HG03097 (cell line): ENCODE data around the gene LYVE1.
A peak's percentile ranks its signal among the peaks of the same experiment; 100 is the strongest.

Experiments
- ATAC-seq: cut with Tn5 transposase; IDR thresholded peaks from one replicate; pipeline ENCODE4 v1.9.1; 2021; ENCODE audit not compliant: unreplicated experiment, low FRiP score

The LYVE1 gene

GRCh38 chr11:10561947-10562346, 6.5 kb downstream of the LYVE1 start:
- ATAC-seq, result no peak

DNA sequence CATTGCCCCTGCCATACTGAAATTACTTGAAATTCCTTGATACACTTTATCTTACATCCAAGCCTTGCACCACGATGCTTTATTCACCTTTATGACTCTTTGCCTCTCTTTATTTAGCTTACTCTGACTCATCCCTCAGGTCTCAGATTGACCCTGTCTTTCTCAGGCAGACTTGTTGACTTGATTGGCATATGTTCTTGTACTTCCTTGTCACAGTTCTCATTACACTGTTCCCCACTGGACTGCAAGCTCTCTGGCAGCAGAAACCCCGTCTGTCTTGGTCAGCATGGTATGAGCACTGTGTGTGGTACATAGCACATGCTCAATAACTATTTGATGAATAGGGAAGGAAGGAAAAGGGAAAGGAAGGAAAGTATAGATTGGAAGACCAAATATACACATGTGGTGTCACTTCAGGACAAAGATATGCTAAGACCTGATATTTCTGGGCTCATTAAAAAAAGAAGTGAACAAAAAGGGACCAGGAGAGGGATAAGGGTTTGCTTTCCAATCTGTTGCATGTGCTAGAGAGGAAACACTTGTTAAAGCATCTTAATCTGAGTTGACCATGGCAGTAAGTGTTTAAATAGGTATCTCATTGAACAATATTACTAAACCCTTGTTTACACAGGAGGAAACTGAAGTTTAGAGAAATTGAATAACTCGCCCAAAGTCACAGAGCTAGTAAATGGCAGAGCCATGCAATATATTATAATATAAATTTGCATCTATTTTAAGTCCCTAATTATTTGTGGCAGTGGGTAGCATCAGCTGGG, 7.2 kb downstream of the LYVE1 start:
- ATAC-seq, result no peak

DNA sequence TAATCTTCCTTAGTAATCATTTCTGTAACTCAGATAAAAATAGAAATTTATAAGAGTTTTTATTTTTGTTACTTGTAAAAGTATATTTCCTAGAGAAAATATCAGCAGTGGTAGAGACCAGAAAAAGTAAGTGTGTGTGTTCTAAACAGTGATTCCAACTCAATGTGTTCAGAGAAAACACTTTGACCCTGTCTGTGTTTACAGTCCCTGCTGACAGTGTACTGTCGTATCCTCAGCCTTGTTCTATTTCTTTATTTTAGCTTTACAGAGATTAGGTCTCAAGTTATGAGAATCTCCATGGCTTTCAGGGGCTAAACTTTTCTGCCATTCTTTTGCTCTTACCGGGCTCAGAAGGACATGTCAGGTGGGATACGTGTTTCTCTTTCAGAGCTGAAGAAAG, 10.2 kb downstream of the LYVE1 start:
- ATAC-seq, result no peak

- ATAC-seq, result no peak
Measured at GRCh38 chr11:10556590-10556989, 11.9 kb downstream of the LYVE1 start.

DNA sequence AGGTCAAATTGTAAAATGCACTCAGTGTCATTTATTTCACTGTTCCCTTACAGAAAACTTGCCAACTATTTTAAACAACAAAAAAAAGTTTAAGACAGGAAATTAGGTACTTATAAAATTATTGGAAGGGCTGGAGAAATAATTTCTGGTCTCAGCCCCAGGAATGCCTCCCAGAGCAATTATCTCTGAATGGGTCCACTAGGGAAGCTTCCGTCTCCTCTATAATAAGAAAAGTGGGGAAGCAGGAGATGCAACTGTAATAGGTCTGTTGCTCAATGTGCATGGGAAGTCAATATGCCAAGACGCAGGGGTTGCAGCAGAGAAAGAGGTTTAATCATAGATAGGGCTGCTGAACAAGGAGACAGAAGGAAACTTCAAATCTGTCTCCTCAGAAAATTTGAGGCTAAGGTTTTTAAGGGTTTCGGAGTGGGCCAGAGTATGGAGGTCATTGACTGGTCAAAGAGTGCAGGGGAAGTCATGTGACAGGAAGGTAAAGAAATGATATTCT, 16.6 kb downstream of the LYVE1 start:
- ATAC-seq, result no peak

DNA sequence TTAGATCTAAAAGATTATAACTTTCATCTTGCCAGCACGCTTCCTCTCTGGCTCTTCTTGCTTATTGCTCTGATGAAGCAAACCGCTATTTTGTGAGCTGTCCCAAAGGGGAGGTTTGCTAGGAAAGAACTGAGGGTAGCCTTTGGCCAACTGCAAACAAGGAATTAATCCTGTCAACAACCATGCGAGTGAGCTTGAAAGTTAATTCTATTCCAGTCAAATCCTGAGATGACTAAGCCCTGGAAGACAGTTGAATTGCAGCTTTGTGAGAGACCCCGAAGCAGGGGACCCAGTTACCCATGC, 17.2 kb downstream of the LYVE1 start:
- no peak for ATAC-seq

- no peak for ATAC-seq
Measured at GRCh38 chr11:10550503-10551289, 17.8 kb downstream of the LYVE1 start.

DNA sequence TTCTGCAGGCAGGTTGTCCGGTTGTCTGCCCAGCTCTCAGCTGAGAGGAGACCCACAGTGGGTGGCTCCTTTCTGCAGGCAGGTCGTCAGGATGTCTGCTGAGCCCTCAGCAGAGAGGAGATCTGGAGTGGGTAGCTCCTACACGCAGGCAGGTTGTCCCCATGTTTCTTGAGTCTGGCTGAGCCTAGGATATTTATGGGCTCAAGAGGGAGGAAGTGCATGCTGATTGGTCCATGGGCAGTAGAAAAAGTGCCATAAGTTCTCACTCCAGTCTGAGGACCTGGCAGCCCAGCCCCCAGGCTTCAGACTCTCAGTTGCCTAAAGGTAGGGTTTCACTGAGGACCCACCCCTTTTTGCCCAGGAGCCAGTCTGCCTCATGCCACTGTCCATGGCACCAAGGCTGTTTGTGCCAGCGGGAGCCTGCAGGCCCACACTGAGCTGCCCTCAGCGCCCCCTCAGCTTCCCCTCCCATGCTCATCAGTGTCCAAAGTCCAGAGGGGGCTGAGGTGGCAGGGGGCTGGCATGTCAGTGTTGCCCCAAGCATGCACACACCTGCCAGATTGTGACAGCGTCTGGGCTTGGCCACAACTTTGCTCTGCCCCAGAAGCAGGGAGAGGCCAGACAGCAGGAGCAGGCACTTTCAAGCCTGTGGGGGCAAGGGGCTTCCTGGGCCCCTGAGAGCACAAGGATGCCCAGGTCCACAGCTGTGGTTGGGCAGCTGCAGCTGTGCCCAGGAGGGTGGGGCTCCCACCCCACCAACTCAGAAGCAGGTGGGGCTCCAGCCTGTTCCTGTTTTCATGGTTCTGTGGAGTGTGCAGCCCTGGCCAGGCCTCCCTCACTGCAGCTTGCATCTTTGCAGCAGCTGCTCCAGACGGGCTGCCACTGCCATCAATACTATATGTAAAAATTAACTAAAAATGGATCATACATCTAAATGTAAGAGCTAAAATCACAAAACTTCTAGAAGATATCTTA, 23.7 kb downstream of the LYVE1 start:
- no peak for ATAC-seq

GRCh38 chr11:10543782-10544181, 24.7 kb downstream of the LYVE1 start:
- no peak for ATAC-seq

GRCh38 chr11:10542776-10543175, 25.7 kb downstream of the LYVE1 start:
- ATAC-seq, result no peak

- no peak for ATAC-seq
Measured at GRCh38 chr11:10541561-10541930, 26.9 kb downstream of the LYVE1 start.

- ATAC-seq, result peak; percentile 98
Measured at GRCh38 chr11:10540915-10541560, 27.4 kb downstream of the LYVE1 start, which contains the start of gene RNF141. Gene RNF141, minus strand, starts transcription at chr11:10541187. Its CDS starts 7,029 bp downstream, at chr11:10534158.

GRCh38 chr11:10540546-10540914, 27.9 kb downstream of the LYVE1 start:
- ATAC-seq, result peak; percentile 14

DNA sequence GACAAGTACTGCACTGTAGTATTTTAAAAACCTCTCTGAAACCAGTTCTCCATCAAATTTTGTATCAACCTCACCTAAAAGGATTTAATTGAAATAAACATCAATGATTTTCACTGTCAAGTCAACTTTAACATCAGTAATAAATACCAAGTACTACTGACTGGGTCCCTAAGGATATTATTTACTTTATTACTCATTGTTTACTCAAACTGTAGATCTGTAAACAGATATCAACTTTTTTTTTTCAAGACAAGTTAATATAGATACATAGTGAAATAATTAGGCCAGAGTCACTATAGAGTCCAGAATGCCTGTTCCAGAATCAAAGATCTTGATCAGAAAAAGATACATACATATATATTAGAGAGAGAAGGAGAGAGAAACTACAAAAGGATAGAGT, 29.1 kb downstream of the LYVE1 start:
- no peak for ATAC-seq

DNA sequence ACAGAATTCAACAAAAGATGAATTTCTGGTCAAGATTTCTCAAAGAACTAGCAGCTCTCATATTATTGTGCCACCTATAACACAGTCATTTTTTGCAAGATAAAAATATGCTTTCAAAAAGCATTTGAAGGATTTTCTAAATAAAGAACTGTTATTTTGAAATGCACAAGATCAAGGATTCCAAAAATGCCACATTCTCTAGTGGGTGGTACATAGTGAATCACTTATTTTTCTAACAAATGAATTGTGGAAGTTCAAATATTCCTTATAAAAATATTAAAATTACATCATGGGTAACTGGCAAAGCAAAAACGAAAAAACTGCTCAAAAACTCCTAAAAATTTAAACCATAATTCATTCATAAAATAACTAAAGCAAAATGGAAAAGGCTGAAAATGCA, 29.5 kb downstream of the LYVE1 start:
- no peak for ATAC-seq

DNA sequence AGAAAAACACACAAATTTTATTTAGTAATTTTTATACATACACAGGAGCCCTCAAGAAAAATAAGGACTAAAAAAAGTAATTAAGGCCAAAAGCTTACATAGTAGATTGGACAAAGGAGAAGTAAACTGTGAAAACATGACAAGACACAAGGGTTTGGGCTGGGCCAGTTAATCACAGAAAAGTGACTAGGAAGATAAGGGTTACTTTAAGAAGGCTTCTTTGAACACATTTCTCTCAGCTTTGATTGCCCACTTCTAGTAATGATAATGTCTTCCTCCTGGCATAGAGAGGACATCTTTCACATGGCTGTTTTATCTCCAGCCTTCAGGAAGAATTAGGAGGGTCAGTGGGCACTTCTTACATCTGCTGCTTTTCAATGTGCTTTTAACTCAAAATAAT, 30.9 kb downstream of the LYVE1 start:
- no peak for ATAC-seq

DNA sequence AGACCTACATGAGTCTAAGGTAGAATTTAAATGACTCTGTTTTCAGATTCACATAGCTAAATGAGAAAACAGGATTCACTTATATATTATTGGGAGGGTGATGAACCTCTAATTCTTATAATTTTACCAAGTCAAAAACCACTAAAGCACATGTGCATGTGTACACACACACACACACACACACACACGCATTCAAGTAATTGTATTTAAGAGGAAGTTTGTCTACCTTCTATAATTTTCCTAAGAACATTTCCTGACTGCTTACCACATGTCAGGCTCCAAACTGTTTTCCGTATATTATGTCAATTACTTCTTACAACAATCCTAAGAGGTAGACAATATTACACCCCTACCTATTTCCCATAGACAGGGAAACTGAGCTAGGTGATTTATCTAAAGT, 34.1 kb downstream of the LYVE1 start:
- no peak for ATAC-seq

DNA sequence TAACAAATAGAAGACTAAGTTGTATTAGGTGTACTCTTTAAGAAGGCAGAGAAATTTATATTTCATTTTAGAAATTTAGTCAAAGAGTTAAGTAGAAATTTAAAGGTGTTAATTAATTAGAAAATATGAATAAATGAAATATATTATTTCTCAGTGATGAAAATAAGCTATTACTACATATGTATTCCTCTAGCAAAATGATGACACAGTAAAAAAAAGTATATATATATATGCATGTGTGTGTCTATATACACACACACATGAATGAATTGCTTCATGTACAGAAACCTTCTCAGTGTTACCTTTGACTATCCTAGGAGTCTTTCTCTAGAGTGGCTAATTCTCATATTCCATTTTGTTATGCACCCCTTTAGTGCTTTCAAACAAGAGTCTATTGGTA, 35.1 kb downstream of the LYVE1 start:
- ATAC-seq, result no peak

DNA sequence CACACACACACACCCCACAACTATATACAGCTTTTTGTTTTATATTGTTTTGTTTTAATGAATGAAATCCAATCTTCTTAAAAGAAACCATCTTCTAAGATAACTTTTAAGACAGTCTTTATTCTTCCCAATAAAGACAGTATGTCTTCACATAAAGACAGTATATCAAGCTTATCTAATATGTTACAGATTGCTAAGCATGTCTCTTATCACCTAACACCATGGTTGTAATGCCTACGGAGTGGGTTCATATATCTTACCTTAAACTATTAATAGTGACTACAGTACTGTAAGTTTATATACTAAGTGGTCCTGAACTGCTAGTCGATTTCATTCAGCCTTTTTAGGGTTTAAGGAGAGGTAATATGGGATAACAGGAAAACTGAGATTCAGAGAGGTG, 35.9 kb downstream of the LYVE1 start:
- no peak for ATAC-seq

DNA sequence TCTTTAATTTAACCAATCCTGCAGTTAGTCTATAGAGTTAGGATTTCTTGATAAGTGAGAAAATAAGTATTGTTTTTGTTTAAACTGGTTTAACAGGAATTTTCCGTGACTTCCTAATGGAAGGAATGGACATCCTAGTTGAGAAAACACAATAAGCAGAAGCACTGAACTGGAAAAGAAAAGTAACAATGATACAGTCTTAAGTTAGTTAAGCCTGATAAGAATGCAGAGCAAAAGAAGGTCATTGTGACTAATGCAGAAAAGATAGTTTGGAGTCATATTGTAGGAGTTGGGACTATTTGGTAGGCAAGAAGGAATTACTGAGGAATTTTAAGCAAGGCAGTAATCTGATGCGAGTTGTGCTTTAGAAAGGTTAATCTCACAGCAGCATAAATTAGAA, 39.2 kb downstream of the LYVE1 start:
- ATAC-seq, result no peak
